Adipose tissue (tissue), 3 donors: ENCODE results near the gene DNMBP. TPM values are rescaled to one million over a fixed set of nuclear protein-coding genes. Genes with fewer than 3 reads are reported as not detected.
"Not testable (repeated sequence)": the region's sequence is repeated elsewhere in the genome, so short reads cannot be mapped to it uniquely, and the experiment has no call there.

Source experiments
- H3K27ac ChIP-seq: one replicate; pipeline ENCODE4 v1.5.1; 2013; ENCODE audit warnings: low read depth, low read length
- WGBS, 3 donors: extraction: QIAGEN DNeasy Blood & Tissue Kit; methylation state at CpG; one replicate each; pipeline ENCODE4 v1.1.7; 2013; 5-methylcytosine and 5-hydroxymethylcytosine counted together
- polyA plus RNA-seq, 3 donors: library from polyadenylated mRNA; stranded (reverse); fragments of 200-250 nt; gene quantifications; one replicate each; pipeline ENCODE4 v1.2.3, GENCODE V29; 2013
- donor health status: healthy with polysubstance abuse.
- donor health status: Bipolar disorder and iron deficiency.
- donor health status: healthy.

The DNMBP gene
- polyA plus RNA-seq, 3 donors: 11.2 to 12.6 (median 11.3) TPM

DNA sequence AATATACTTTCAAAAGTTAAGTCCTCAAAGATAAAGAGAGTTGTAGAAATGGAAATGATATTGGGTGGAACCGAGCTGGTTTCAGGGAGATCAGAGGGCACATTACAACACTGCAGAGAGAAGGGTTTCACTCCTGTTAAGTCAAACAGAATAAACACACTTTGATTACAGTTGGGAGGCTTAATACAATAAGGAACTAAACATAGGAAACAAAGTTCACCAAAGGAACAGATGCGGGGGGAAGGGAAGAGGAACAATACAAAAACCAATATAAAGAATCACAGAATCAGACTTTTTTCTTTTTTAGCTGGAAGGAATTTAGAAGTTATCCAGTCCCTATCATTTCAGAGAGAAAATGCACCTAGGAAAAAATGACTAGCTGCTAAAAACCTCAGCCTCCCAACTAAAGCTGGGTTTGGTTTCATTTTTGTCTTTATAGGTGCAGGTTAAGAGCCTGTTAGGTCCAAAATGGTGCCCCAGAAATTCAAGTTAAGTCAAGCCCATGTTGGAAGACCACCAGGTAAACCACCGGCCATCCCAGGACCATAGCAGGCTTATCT, 81.9 kb downstream of the DNMBP start:
- no peak overlapping the region for H3K27ac ChIP-seq
- 9 to 57% (median 46%) methylated on average over 3 of the region's 3 CpGs for WGBS, 3 donors

DNA sequence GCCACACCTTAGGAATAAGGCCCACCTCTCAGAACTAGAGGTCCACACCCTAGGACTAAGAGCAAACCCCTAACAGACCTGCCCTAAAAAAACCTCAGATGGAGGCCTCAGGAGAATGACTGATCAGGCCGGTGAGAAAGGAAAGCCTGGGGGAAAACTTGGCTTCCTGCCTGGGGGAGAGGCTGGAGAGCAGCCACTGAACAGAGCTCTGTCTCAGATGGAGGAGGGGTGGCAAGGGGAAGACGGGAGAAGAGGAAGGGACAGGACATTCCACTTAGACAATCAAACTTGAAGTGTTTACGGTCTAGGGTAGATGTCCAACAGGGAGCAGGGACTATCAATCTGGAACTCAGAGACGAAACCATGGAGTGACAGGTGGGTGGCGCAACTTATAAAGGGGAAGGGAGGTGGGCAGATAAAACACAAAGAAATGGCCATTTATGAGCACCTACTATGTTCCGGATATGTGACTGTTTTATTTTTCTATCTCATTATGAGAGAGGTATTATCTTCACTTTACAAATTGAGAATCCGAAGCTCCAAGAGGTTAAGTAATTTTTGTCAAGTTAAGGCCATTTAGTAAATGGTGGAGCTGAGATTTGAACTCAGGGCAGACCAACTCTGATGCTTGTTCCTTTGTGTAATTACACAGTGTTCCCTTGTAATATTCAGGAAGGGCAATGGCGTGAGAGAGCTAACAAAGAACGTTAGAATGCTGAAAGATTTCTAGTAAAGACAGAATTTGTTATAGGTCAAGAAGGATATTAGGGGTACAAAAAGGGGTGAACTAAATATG, 82.6 kb downstream of the DNMBP start:
- WGBS, 3 donors: 19 to 65% (median 52%) methylated on average over 9 of the region's 9 CpGs
- no peak overlapping the region for H3K27ac ChIP-seq

DNA sequence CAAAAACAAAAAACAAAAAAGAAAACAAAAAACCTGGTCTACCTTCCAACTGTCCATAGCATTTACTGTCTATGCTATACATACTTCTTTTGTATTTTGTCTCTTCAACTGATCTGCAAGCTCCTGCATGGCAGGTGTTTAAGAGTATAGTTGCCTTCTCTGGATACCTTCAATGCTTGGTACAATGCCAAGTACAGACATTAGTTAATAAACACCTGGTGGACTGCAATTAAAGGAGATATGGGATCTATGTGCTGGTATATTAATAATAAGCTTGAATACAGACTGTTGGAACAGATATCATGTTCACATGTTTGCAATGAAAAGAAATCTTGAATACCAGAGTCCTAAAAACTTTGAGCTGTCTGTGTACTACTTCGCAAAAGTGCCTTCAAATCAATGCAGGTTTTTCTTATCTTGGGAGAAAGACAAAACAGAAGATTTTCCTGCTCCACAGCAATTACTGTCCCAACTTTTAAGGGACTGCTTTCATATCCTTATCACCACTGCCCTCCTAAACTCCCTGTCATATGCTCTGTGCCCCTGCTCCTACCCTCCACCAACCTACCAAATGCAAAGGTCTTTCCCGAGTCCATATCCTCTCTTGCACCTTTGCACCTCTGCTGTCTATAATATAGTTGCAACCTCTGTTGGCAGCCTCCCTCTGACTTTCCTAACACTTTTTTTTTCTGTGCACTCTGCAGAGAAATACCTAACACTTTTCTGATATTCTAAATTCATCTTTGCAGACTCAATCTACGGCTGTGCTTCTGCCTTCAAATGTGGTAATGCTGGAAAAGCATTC, 85.1 kb downstream of the DNMBP start:
- 19 to 79% (median 68%) methylated on average over 3 of the region's 3 CpGs for WGBS, 3 donors
- H3K27ac ChIP-seq: no peak overlapping the region

DNA sequence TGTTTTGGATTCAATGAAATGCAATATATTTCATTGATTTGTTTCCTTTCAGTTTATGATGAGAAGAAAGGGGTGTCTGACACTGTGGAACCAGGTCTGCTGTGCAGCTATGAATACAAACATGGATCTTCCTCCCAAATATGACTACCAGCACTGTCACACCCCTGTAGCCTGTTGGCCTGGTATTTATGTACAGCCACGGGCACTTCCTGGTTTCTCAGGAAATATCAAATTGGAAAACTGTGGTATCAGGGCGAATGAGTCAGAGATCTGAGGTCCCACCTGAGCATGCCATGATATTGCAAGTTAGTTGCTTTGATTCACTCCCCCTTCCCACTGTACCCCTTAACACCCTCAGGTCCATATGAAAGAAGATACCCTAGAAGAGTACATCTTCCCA, 87.8 kb downstream of the DNMBP start:
- H3K27ac ChIP-seq: no peak overlapping the region
- 47 to 89% (median 49%) methylated on average over 2 of the region's 2 CpGs for WGBS, 3 donors

DNA sequence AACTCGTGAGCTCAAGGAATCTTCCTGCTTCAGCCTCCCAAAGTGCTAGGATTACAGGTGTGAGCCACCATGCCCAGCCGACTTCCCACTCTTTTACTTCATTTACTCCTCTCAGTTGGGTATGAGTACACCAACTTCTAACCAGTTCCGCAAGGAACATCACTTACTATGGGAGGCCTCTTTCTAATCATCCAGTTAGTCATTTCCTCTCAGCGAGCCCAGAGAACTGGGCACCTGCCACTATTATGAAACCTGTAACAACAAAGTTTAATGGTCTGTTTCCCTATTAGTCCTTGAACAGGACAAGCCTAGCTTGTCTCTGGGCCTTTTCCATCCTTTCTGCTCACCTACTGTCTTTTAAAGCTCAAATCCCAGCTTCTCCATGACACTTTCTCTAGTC, 88.8 kb downstream of the DNMBP start:
- H3K27ac ChIP-seq: no peak overlapping the region
- WGBS, 3 donors: 66 to 85% (median 79%) methylated on average over 4 of the region's 4 CpGs

DNA sequence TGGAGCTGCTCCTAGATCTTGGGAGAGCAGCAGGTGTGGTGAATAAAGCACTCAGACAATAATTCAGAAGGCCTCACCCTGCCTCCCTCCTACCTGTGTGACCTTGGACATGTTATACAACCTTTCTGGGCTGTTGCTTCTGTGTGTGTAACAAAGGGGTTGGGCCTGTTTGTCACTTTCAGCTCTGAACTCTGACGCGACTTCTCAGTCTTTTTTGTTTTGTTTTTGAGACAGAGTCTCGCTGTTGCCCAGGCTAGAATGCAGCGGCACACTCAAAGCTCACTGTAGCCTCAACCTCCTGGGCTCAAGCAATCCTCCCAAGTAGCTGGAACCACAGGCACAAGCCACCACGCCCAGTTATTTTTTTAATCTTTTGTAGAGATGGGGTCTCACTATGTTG, 89.3 kb downstream of the DNMBP start:
- no peak overlapping the region for H3K27ac ChIP-seq

DNA sequence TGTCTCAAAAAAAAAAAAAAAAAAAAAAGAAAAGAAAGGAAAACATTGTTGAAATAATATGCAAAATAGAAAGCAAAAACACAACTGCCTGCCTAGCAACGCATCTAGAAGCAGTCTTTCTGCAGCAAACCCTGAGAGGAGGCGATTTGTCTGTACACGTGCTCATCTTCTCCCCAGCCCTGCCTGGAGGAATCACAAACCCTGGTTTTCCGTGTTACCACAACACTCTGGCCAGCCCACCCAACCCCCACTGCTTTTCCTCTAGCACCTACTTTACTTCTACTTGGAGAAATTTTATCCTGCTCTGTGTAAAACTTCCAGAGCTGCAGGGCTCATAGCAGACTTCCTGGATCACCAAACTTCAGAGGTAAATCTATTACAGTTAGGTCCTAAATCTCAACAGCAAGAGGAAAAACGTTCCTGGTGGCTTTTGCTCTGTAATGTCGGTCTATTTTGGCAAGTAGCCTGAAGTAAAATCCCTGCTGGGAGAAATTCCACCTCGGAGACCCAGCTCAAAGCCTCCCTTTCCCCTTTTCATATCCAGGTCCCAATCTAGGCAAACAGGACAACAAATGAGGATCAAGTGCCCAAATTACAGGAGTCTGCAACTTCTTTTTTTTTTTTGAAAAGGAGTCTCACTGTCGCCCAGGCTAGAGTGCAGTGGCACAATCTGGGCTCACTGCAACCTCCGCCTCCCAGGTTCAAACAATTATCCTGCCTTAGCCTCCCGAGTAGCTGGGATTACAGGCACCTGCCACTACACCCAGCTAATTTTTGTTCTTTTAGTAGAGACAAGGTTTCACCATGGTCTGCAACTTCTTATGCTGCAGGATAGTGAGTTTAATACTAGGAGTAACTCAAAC, 91.6 kb downstream of the DNMBP start:
- WGBS, 3 donors: 11 to 33% (median 32%) methylated on average over 10 of the region's 10 CpGs

More for the DNA sequence above, 89.3 kb downstream of the DNMBP start:
- 43 to 95% (median 87%) methylated on average over 5 of the region's 5 CpGs for WGBS, 3 donors

DNA sequence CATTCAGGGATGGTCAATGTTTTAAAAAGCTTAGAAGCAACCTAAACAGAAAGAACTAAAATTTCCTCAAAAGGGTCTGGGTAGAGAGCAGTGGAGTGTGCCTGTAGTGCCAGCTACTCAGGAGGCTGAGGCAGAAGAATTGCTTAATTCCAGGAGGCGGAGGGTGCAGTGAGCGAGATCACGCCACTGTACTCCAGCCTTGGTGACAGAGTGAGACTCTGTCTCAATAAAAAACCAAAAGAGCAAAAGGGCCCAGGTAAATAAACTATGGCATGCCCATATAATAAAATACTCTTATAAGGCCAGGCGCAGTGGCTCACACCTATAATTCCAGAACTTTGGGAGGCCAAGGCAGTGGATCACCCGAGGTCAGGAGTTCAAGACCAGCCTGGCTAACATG, 93.0 kb downstream of the DNMBP start:
- whole genome bisulfite sequencing, 3 donors: 89 to 94% (median 91%) methylated on average over 5 of the region's 5 CpGs
- no peak overlapping the region for H3K27ac ChIP-seq

More for the DNA sequence above, 91.6 kb downstream of the DNMBP start:
- H3K27ac ChIP-seq: no peak overlapping the region

DNA sequence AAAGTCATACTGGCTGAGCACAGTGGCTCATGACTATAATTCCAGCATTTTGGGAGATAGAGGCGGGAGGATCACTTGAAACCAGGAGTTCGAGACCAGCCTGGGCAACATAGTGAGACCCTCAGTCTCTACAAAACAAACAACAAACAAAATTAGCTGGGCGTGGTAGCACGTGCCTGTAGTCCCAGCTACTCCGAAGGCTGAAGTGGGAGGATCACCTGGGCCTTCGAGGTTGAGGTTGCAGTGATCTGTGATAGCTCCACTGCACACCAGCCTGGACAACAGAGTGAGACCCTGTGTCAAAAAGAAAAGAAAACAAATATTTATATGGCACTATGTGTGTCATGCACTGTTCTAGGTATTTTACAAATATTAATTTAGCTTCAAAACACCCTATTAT, 94.3 kb downstream of the DNMBP start:
- WGBS, 3 donors: 91 to 96% (median 92%) methylated on average over 6 of the region's 6 CpGs
- no peak overlapping the region for H3K27ac ChIP-seq

DNA sequence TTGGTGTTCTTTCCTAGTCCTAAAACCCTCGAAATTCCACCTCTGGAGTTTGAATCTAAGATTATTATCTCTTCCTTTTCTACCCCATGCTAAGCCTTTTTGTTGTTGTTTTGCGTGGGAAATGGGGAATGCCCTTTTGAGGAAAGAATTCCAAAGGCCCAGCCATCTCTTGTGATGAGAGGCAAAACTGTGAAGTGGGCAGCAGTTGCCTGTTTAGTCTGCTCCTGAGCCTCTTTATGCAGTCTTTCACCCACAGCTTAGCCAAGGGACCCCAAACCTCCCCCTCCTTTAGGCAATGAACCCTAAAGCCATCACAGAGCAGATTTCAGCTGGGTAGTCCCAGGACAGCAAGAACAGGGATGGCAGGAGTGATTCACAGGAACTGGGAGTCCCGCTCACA, 95.5 kb downstream of the DNMBP start:
- 64 to 85% (median 79%) methylated on average over 3 of the region's 3 CpGs for WGBS, 3 donors
- H3K27ac ChIP-seq: no peak overlapping the region

DNA sequence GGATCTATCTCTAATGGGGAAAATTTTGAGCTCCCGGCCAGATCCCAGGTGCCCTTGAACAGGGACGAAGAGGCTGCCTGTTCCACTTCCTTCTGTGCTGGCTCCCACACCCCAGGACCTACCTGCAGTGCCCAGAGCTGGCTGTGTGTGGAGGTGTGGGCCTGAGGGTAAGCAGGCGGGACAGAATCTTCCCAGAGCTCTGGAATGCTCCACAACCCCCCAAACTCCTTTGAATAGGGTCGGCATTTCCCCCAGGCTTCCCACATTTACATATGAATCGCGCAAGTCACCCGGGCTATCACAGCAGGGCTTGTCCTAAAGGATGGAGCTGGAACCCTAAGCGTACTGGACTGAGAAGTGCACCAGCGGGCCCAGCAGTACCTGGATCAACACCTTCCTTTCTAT, 95.9 kb downstream of the DNMBP start:
- H3K27ac ChIP-seq: no peak overlapping the region
- WGBS, 3 donors: 34 to 78% (median 71%) methylated on average over 9 of the region's 9 CpGs

DNA sequence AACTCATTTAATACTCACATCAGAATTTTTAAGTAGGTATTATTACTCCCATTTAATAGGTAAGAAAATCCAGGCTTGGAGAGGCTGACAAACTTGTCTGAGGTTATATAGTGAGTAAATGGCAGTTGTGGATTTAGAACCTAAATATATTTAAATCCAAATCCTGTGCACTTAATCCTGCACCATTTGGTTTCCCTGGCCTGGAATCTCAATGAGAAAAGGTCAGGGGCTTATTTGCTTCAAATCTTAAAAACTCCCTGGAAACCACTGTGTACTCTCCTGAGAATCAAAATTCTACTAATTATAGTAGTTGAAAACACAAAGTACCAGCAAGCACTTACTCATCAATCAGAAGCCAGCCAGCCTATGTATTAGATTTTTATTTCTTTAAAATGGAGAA, 97.7 kb downstream of the DNMBP start:
- no peak overlapping the region for H3K27ac ChIP-seq

DNA sequence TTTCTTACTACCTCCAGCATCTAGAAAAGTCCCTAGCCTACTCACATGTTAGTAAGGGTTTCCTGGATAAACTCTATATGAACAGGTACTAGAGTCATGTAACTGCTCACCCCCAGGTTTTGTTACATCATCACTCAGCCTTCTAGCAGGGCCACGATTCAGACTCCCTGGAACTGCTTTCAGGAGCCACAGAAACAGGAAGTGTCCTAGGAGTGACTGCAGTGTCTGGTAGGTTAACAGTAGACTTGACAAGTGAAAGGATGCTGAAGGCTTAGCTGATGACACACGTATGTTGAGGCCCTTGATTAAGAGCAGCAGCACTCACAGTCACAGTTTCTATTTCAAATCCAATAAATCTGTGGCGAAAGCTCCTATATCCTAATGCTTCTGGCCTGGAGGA, 101.2 kb downstream of the DNMBP start:
- H3K27ac ChIP-seq: no peak overlapping the region
- WGBS, 3 donors: 74% methylated on average over 3 of the region's 3 CpGs

DNA sequence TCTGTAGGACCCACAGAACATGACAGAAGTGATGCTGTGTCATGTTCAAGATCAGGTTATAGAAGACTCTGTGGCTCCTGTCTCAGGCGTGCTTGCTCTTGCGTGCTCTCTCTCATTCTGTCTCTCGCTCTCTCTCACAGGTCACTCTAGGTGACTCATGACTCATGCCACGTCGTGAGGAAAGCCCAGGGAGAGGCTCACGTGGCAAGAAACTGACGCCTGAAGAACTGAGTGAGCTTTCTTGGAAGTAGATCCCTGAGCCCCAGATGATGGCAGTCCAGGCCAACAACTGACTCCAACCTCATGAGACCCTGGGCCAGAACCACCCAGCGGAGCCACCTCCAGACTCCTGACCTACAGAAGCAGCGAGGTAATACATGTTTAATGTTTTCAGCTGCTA, 103.3 kb downstream of the DNMBP start:
- H3K27ac ChIP-seq: no peak overlapping the region
- 57 to 78% (median 60%) methylated on average over 9 of the region's 9 CpGs for WGBS, 3 donors

DNA sequence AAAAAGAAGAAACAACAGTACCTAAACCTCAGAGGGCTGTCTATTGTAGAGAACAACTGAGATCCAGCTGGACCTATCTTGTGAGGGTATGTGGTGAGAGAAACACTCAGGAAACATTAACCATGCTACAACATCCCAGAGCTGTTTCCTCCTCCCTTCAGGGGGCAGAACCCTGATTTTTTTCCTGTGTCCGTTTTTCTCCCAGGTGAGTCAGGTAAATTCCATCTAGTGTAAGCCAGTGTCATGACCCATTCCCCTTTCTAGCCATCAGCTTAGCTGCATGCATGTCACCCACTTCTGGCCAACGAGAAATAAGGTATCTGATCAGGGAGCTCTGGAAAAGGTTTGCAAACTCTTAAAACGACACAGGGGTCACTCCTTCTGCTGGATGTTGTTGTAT, 103.8 kb downstream of the DNMBP start:
- 70 to 78% (median 73%) methylated on average over 3 of the region's 3 CpGs for WGBS, 3 donors
- H3K27ac ChIP-seq: no peak overlapping the region

DNA sequence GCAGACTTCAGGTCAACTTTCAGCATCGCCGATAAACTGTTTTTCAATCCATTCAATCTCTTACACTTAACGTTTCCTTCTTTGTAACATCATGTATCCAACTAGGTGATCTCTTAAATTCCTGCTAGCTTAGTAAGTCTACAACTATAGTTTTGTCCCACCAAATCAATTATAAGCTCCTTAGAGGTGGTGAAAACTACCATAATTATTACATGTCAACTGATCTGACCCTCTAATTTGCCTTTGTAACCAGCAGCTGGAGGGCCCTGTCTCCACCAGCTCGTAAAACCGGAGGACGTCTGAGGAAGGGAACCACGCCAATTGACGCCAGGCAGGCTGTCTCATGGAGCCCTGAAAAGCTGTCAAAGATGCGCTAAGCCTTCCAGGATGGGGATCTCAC, 113.9 kb downstream of the DNMBP start:
- no peak overlapping the region for H3K27ac ChIP-seq
- WGBS, 3 donors: 86 to 95% (median 93%) methylated on average over 9 of the region's 9 CpGs

DNA sequence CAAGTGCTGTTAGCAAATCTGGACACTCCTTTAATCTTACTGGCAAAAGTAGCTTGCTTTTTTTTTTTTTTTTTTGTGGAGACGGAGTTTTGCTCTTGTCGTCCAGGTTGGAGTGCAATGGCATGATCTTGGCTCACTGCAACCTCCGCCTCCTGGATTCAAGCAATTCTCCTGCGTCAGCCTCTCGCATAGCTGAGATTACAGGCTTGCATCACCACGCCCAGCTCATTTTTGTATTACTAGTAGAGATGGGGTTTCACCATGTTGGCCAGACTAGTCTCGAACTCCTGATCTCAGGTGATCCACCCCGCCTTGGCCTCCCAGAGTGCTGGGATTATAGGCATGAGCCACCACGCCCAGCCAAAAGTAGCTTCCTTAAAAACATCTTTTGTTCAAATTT, 114.7 kb downstream of the DNMBP start:
- 93 to 95% (median 94%) methylated on average over 9 of the region's 9 CpGs for WGBS, 3 donors
- not testable (repeated sequence) for H3K27ac ChIP-seq

DNA sequence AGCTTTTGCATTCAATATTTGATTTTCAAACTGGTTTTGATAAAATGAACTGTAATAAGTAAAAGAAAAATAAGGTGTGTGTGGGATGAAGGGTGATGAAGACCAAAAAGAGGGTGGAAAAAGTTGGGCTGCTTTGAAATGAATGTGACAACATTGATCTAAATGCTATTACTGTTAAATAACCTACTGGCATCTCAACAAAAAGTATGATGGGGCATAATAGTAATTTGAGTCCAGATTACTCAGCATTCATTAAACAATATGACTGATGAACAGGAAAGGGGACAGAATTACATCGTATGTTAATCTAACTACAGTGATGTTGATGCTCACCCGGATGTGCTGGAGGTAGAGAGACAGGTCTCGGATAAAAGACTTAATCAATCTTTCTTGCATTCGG, 115.1 kb downstream of the DNMBP start:
- 81 to 93% (median 91%) methylated on average over 4 of the region's 4 CpGs for whole genome bisulfite sequencing, 3 donors
- no peak overlapping the region for H3K27ac ChIP-seq

DNA sequence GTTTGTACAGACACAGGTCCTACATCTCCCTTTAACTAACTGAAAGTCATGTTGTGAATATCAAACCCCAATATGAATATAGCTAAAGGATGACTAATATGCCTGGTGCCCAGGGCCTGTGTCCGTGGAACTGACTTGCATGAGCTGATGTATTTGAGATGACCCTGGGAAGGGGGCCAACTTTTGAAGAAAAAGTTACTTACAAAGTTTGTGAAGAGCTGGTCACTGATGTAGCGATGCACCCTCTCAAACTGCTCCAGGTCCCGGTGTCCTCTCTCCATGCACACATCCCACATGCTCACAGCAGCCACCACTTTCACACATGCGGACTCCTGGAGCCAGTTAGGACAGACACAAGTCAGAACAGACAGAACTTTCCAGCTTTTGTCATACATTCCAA, 121.1 kb downstream of the DNMBP start:
- WGBS, 3 donors: 77 to 83% (median 83%) methylated on average over 4 of the region's 4 CpGs
- no peak overlapping the region for H3K27ac ChIP-seq
